ENCODE results near the gene FHAD1. TPM values are rescaled to one million over a fixed set of nuclear protein-coding genes. Genes with fewer than 3 reads are reported as not detected.

FHAD1 gene
- total and polyA plus RNA-seq, 10 of the 15 experiments (the other 5 are each of a cell fraction or from before 2014, with no cell fraction given): 0.09 to 1.0 (median 0.32) TPM; not detected in 2

GRCh38 chr1:15249081-15249480, 2.1 kb downstream of the FHAD1 start (continued):
- peak; percentile 56; the same call in 1 of the 2 replicates for TF ChIP-seq MLLT1 (IDR thresholded peaks at IDR 0.05)
- no peak for TF ChIP-seq HCFC1 (IDR thresholded peaks at IDR 0.05; ENCODE audit: low read length)
- TF ChIP-seq RB1 (IDR thresholded peaks at IDR 0.05; ENCODE audit: borderline replicate concordance): no peak
- no peak for TF ChIP-seq PAX5 (IDR thresholded peaks at IDR 0.05; ENCODE audit: borderline replicate concordance, low read depth, low read length)
- peak; percentile 86 to 88 for TF ChIP-seq IKZF2 (IDR thresholded peaks at IDR 0.05)
- peak; percentile 32; the same call in 1 of the 2 replicates for TF ChIP-seq JUNB (IDR thresholded peaks at IDR 0.05)
- TF ChIP-seq RUNX3 (IDR thresholded peaks at IDR 0.05; ENCODE audit: low read length): peak; percentile 93
- no peak for TF ChIP-seq E4F1 (IDR thresholded peaks at IDR 0.05; ENCODE audit: borderline replicate concordance, partially characterized antibody)
- no peak for TF ChIP-seq GATAD2B (conservative IDR thresholded peaks at IDR 0.05; ENCODE audit: low read depth)
- TF ChIP-seq CREB1 (IDR thresholded peaks at IDR 0.05; ENCODE audit: low read depth): no peak
- no peak for TF ChIP-seq KDM1A (IDR thresholded peaks at IDR 0.05; ENCODE audit: borderline replicate concordance)
- 0 out of 2 replicates have a peak, but pooled peaks have one; percentile 39 for TF ChIP-seq RFX5 (IDR thresholded peaks at IDR 0.05; ENCODE audit: low read depth, low read length)
- no peak for TF ChIP-seq E2F8 (IDR thresholded peaks at IDR 0.05; ENCODE audit: low read depth, partially characterized antibody)
- no peak for TF ChIP-seq BCL3 (IDR thresholded peaks at IDR 0.05; ENCODE audit: borderline replicate concordance, insufficient read depth, low read depth, low read length, poor library complexity, severe bottlenecking)
- peak; percentile 45 to 51; a peak in 2 of 4 replicates for TF ChIP-seq EP300 (IDR thresholded peaks at IDR 0.05; ENCODE audit: borderline replicate concordance in 1 of 2, control insufficient read depth in 1 of 2, low read depth in 2 of 2, low read length in 2 of 2)
- no peak for TF ChIP-seq STAT3 (IDR thresholded peaks at IDR 0.05; ENCODE audit: low read depth, low read length)
- TF ChIP-seq SIN3A (IDR thresholded peaks at IDR 0.05; ENCODE audit: low read depth, low read length): no peak
- no peak for TF ChIP-seq YBX1 (IDR thresholded peaks at IDR 0.05)
- TF ChIP-seq ZBED1 (IDR thresholded peaks at IDR 0.05; ENCODE audit: borderline replicate concordance): no peak
- no peak for TF ChIP-seq SUZ12 (IDR thresholded peaks at IDR 0.05; ENCODE audit: unreplicated experiment)
- no peak for TF ChIP-seq USF1 (IDR thresholded peaks at IDR 0.05; ENCODE audit: borderline replicate concordance, extremely low read length, insufficient read depth, low read depth, low read length)
- no peak for TF ChIP-seq HDAC2 (IDR thresholded peaks at IDR 0.05)
